Stomach (tissue), 9 donors: ENCODE measurements around the gene ADSS1. TPM values are rescaled to one million over a fixed set of nuclear protein-coding genes. Genes with fewer than 3 reads are reported as not detected.
A peak's percentile ranks its signal among the peaks of the same experiment; 100 is the strongest.

Experiments
- DNase-seq, 2 donors: peaks; one replicate each; pipeline versions ENCODE4 v3.0.0 to v3.0.0-alpha.2; 2013 to 2019
- H3K27ac ChIP-seq, 5 donors: fragments of 200-600 bp in 4 of 5; sonication (generic) in 4 of 5; one replicate each; pipeline ENCODE4 v1.5.1; 2013 to 2019; ENCODE audit warnings: mild to moderate bottlenecking in 1 of 5, moderate library complexity in 1 of 5
- H3K27me3 ChIP-seq, 3 donors: fragments of 200-600 bp; sonication (generic); one replicate each; pipeline ENCODE4 v1.5.1; 2017 to 2019; ENCODE audit warnings: mixed run types in 1 of 3
- H3K36me3 ChIP-seq, 4 donors: fragments of 200-600 bp; sonication (generic); 1 replicate in 3 of 4; 2 replicates in 1 of 4; pipeline ENCODE4 v1.5.1; 2016 to 2019
- H3K4me1 ChIP-seq, 4 donors: fragments of 200-600 bp; sonication (generic); one replicate each; pipeline ENCODE4 v1.5.1; 2016 to 2019
- H3K4me3 ChIP-seq, 4 donors: fragments of 200-600 bp; sonication (generic) in 3 of 4; one replicate each; pipeline ENCODE4 v1.5.1; 2016 to 2019; ENCODE audit warnings: mild to moderate bottlenecking in 1 of 4
- H3K9me3 ChIP-seq, 4 donors: fragments of 200-600 bp; sonication (generic); one replicate each; pipeline ENCODE4 v1.5.1; 2016 to 2019
- CTCF ChIP-seq, 7 experiments: fragments of 450-650 bp in 4 of 7; fragments of 200-600 bp in 3 of 7; sonication (generic) in 3 of 7; IDR thresholded peaks; one replicate each; pipeline ENCODE4 v1.5.1; 2016 to 2019; ENCODE audit warnings: antibody characterized with exemption in 7 of 7, control low read depth in 2 of 7, mild to moderate bottlenecking in 1 of 7
- EP300 ChIP-seq: sonication (generic); formaldehyde crosslinking; IDR thresholded peaks from one replicate; pipeline ENCODE4 v1.6.1; 2017; ENCODE audit warnings: antibody characterized with exemption
- POLR2A ChIP-seq, 4 donors: fragments of 450-650 bp; IDR thresholded peaks; one replicate each; pipeline ENCODE4 v1.6.1; 2016; ENCODE audit warnings: antibody characterized with exemption in 4 of 4, control low read depth in 2 of 4, mild to moderate bottlenecking in 1 of 4, moderate library complexity in 1 of 4
- POLR2AphosphoS5 ChIP-seq, 3 donors: sonication (generic); formaldehyde crosslinking; IDR thresholded peaks; one replicate each; pipeline ENCODE4 v1.6.1; 2016; ENCODE audit warnings: antibody characterized with exemption in 3 of 3
- WGBS, 5 donors: extraction: QIAGEN DNeasy Blood & Tissue Kit in 3 of 5; methylation state at CpG; one replicate each; pipeline versions ENCODE4 v1.1.5 to v1.1.7; 2013 to 2018; 5-methylcytosine and 5-hydroxymethylcytosine counted together
- intact Hi-C: fragments of 100-400 bp; cut with DNase I; formaldehyde crosslinking; loops from one replicate; pipeline ENCODE4 v1.15.1; 2023; ENCODE audit warnings: low total_unique reads
- polyA plus RNA-seq, 3 donors: library from polyadenylated mRNA; stranded (reverse); fragments of 200-250 nt; gene quantifications; one replicate each; pipeline ENCODE4 v1.2.3, GENCODE V29; 2013
- total RNA-seq, 5 donors: library from RNA; depleted of rRNA; stranded (reverse); fragments of >200 nt; gene quantifications; one replicate each; pipeline versions ENCODE4 v1.1.0 to v1.2.3, GENCODE V29; 2014 to 2016
- donor health status: healthy with polysubstance abuse.
- donor health status: Bipolar disorder and iron deficiency.
- donor health status: healthy.

The ADSS1 gene
- total and polyA plus RNA-seq, 8 donors = 7.0 to 59.4 (median 12.3) TPM; not detected in 1

- peak in 1 of 2 donors; percentile 77 for DNase-seq
- peaks cover 51 to 52% (median 51%) of the 10 kb centered on the region in 4 donors for H3K4me1 ChIP-seq
- H3K27me3 ChIP-seq = no peaks in the 10 kb centered on the region
- peak overlapping the region; percentile 88 to 95 (median 92) for H3K27ac ChIP-seq
- WGBS, 5 donors = 28 to 40% (median 31%) methylated on average over 20 to 29 of the region's 29 CpGs
- no peaks in the 10 kb centered on the region for H3K9me3 ChIP-seq
- no peaks in the 10 kb centered on the region for H3K36me3 ChIP-seq
- peak overlapping the region; percentile 51 to 57 (median 54) for H3K4me3 ChIP-seq
- intact Hi-C loops = no loop called here
- TF ChIP-seq POLR2AphosphoS5 (IDR thresholded peaks at IDR 0.05) = no peak
- no peak for TF ChIP-seq POLR2A (IDR thresholded peaks at IDR 0.05)
- no peak for TF ChIP-seq EP300
- TF ChIP-seq CTCF (IDR thresholded peaks at IDR 0.05) = no peak
Observed at GRCh38 chr14:104676694-104677511, 47.1 kb upstream of the ADSS1 start.

- peak; percentile 10 to 89 (median 79) for TF ChIP-seq POLR2AphosphoS5 (IDR thresholded peaks at IDR 0.05)
- TF ChIP-seq CTCF (IDR thresholded peaks at IDR 0.05) = no peak
- no peak for TF ChIP-seq POLR2A (IDR thresholded peaks at IDR 0.05)
- peak; percentile 34 for TF ChIP-seq EP300
- whole genome bisulfite sequencing, 5 donors = 0 to 2% (median 1%) methylated on average over 16 to 43 of the region's 43 CpGs
- intact Hi-C loops = no loop called here
- H3K27me3 ChIP-seq = no peaks in the 10 kb centered on the region
- peak overlapping the region; percentile 88 to 95 (median 92) for H3K27ac ChIP-seq
- DNase-seq = peak; percentile 69 to 94
- no peaks in the 10 kb centered on the region for H3K36me3 ChIP-seq
- H3K4me1 ChIP-seq = peaks cover 59 to 60% (median 59%) of the 10 kb centered on the region in 4 donors
- H3K4me3 ChIP-seq = peak overlapping the region; percentile 51 to 57 (median 54)
- H3K9me3 ChIP-seq = no peaks in the 10 kb centered on the region
Observed at GRCh38 chr14:104677512-104678332, 46.3 kb upstream of the ADSS1 start.

GRCh38 chr14:104678346-104678745, 45.7 kb upstream of the ADSS1 start:
- H3K4me3 ChIP-seq = peak overlapping the region; percentile 51 to 57 (median 54)
- intact Hi-C loops = no loop called here
- no peaks in the 10 kb centered on the region for H3K27me3 ChIP-seq
- H3K27ac ChIP-seq = peak overlapping the region; percentile 88 to 95 (median 92)
- TF ChIP-seq EP300 (no peak), POLR2A (IDR thresholded peaks at IDR 0.05) (no peak), POLR2AphosphoS5 (IDR thresholded peaks at IDR 0.05) (no peak), CTCF (IDR thresholded peaks at IDR 0.05) (no peak)
- no peaks in the 10 kb centered on the region for H3K36me3 ChIP-seq
- no peaks in the 10 kb centered on the region for H3K9me3 ChIP-seq
- H3K4me1 ChIP-seq = peaks cover 60 to 65% (median 64%) of the 10 kb centered on the region in 4 donors
- 24 to 48% (median 34%) methylated on average over 12 to 13 of the region's 13 CpGs for WGBS, 5 donors
- DNase-seq = peak in 1 of 2 donors; percentile 84
